Neural progenitor cell (in vitro differentiated cells): ENCODE results near the gene WDR7. TPM values are rescaled to one million over a fixed set of nuclear protein-coding genes. Genes with fewer than 3 reads are reported as not detected.

Source experiments
- DNase-seq: peaks from one replicate; pipeline ENCODE4 v3.0.0-alpha.2; 2016; ENCODE audit warnings: low spot score
- H2AFZ ChIP-seq: fragments of 200-600 bp; sonication (generic); replicated peaks from 2 replicates; pipeline ENCODE4 v1.6.1; 2016; ENCODE audit warnings: antibody characterized with exemption
- H3F3A ChIP-seq: fragments of 200-600 bp; sonication (generic); 2 replicates; pipeline ENCODE4 v1.6.1; 2016; ENCODE audit warnings: antibody characterized with exemption, low read depth
- H3K27ac ChIP-seq: fragments of 200-600 bp; sonication (generic); 2 replicates; pipeline ENCODE4 v1.5.1; 2016; ENCODE audit warnings: mild to moderate bottlenecking
- H3K27me3 ChIP-seq: fragments of 200-600 bp; sonication (generic); 2 replicates; pipeline ENCODE4 v1.6.1; 2016; ENCODE audit warnings: mild to moderate bottlenecking, moderate library complexity
- H3K36me3 ChIP-seq: fragments of 200-600 bp; sonication (generic); 2 replicates; pipeline ENCODE4 v1.5.1; 2016
- H3K4me1 ChIP-seq: fragments of 200-600 bp; sonication (generic); 2 replicates; pipeline ENCODE4 v1.6.1; 2016; ENCODE audit warnings: mixed run types
- H3K4me2 ChIP-seq: fragments of 200-600 bp; sonication (generic); 2 replicates; pipeline ENCODE4 v1.6.1; 2016
- H3K4me3 ChIP-seq: fragments of 200-600 bp; sonication (generic); 2 replicates; pipeline ENCODE4 v1.5.1; 2016
- H3K79me2 ChIP-seq: fragments of 200-600 bp; sonication (generic); 2 replicates; pipeline ENCODE4 v1.6.1; 2016; ENCODE audit warnings: low read depth
- H3K9ac ChIP-seq: fragments of 200-600 bp; sonication (generic); 2 replicates; pipeline ENCODE4 v1.6.1; 2016
- H3K9me3 ChIP-seq: fragments of 200-600 bp; sonication (generic); 2 replicates; pipeline ENCODE4 v1.5.1; 2016; ENCODE audit warnings: low read depth
- H4K20me1 ChIP-seq: fragments of 200-600 bp; sonication (generic); 2 replicates; pipeline ENCODE4 v1.6.1; 2016; ENCODE audit warnings: low read depth
- H3K27ac Mint-ChIP-seq: 3 replicates; pipeline ENCODE4 v1.8.0; 2021; ENCODE audit warnings: mixed read lengths
- H3K27me3 Mint-ChIP-seq: 2 replicates; pipeline ENCODE4 v1.8.0; 2022; ENCODE audit warnings: low read depth, mild to moderate bottlenecking, inconsistent platforms, moderate library complexity, mixed read lengths; ENCODE audit not compliant: insufficient read depth
- H3K36me3 Mint-ChIP-seq: 3 replicates; pipeline ENCODE4 v1.8.0; 2021; ENCODE audit warnings: mixed read lengths
- H3K4me1 Mint-ChIP-seq: 3 replicates; pipeline ENCODE4 v1.8.0; 2021; ENCODE audit warnings: mixed read lengths
- H3K4me3 Mint-ChIP-seq: 3 replicates; pipeline ENCODE4 v1.8.0; 2021; ENCODE audit warnings: mild to moderate bottlenecking, moderate library complexity, mixed read lengths
- H3K9me3 Mint-ChIP-seq: 3 replicates; pipeline ENCODE4 v1.8.0; 2020; ENCODE audit warnings: mixed read lengths
- EZH2 ChIP-seq: fragments of 200-600 bp; sonication (generic); IDR thresholded peaks from 2 replicates; pipeline ENCODE4 v1.6.1; 2017; ENCODE audit warnings: antibody characterized with exemption, mild to moderate bottlenecking, moderate library complexity
- EZH2phosphoT487 ChIP-seq: fragments of 200-600 bp; sonication (generic); IDR thresholded peaks from 2 replicates; pipeline ENCODE4 v1.6.1; 2017; ENCODE audit warnings: antibody characterized with exemption
- total RNA-seq: library from RNA; depleted of rRNA; stranded (reverse); fragments of >200 nt; gene quantifications from 2 replicates; pipeline ENCODE4 v1.2.3, GENCODE V29; 2015; ENCODE audit warnings: low replicate concordance
- TF ChIP-seq, protein P1 (sequence below): fragments of 200-600 bp; sonication (generic); IDR thresholded peaks from 2 replicates; pipeline ENCODE4 v1.5.1; 2017; ENCODE audit warnings: antibody characterized with exemption, mild to moderate bottlenecking

Gene WDR7
- total RNA-seq, 1 donor from 2014 or later: 12.3 TPM

DNA sequence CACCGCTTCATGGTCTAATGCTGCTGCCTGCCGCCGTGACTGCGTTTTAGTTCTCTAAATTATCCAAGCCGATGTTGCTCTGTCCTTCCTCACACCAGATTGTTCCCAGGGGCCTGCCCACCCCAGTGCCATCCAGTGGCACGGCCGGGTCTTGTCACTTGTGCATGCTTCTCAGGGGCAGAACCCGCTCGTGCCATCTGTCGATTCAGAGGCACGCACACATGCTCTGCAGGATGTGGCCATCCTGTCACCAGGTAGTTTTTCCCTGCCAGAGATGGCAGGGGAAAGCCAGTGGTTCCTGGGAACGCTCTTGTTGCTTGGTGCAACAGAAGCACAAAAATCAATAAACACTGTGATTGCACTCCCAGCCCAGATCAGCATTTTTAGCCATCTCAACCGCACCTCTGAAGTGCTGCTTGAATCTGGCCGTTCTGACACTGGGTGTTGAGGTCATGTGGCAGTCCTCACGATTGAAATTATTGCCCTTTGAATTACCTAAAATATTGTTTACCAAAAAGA lies 376.1 kb downstream of the WDR7 start:
- no peaks in the 10 kb centered on the region for H3K9me3 Mint-ChIP-seq
- H3K27me3 ChIP-seq: no peaks in the 10 kb centered on the region
- H3K79me2 ChIP-seq: no peaks in the 10 kb centered on the region
- no peaks in the 10 kb centered on the region for H3K4me1 ChIP-seq
- no peaks in the 10 kb centered on the region for H3K9me3 ChIP-seq
- H3K27ac ChIP-seq: no peak overlapping the region
- no peak overlapping the region for H3K27ac Mint-ChIP-seq
- H3F3A ChIP-seq: no peaks in the 10 kb centered on the region
- no peak for DNase-seq
- no peak overlapping the region for H2AFZ ChIP-seq
- H3K27me3 Mint-ChIP-seq: no peaks in the 10 kb centered on the region
- H4K20me1 ChIP-seq: no peaks in the 10 kb centered on the region
- H3K4me1 Mint-ChIP-seq: peaks cover 5% of the 10 kb centered on the region
- no peak overlapping the region for H3K4me2 ChIP-seq
- no peak overlapping the region for H3K4me3 ChIP-seq
- TF ChIP-seq EZH2 (no peak), EZH2phosphoT487 (no peak)
- TF ChIP-seq, protein P1, sequence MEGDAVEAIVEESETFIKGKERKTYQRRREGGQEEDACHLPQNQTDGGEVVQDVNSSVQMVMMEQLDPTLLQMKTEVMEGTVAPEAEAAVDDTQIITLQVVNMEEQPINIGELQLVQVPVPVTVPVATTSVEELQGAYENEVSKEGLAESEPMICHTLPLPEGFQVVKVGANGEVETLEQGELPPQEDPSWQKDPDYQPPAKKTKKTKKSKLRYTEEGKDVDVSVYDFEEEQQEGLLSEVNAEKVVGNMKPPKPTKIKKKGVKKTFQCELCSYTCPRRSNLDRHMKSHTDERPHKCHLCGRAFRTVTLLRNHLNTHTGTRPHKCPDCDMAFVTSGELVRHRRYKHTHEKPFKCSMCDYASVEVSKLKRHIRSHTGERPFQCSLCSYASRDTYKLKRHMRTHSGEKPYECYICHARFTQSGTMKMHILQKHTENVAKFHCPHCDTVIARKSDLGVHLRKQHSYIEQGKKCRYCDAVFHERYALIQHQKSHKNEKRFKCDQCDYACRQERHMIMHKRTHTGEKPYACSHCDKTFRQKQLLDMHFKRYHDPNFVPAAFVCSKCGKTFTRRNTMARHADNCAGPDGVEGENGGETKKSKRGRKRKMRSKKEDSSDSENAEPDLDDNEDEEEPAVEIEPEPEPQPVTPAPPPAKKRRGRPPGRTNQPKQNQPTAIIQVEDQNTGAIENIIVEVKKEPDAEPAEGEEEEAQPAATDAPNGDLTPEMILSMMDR: no peak
- H3K36me3 Mint-ChIP-seq: peaks cover 2% of the 10 kb centered on the region
- no peak overlapping the region for H3K4me3 Mint-ChIP-seq
- no peak overlapping the region for H3K9ac ChIP-seq
- no peaks in the 10 kb centered on the region for H3K36me3 ChIP-seq

DNA sequence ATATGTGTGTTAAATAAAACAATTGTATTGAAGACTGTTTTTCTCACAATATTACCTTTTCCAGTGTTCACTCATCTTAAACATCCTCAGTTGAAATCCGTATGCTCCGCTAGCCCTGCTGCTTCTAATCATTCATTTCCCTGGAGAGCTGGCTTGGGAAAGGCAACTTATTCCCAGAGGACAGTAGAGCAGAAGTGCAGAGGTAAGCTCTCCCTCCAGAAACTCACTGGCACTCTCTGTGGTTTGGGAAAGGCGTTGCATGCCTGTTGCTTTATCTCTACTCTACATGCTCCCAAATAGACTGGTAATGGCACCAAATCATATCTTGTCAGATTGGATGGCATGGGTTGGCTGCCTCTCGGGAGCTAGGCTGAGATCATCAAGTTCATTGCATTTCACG lies 378.6 kb downstream of the WDR7 start:
- Histone ChIP-seq H3K9ac (no peak overlapping the region), H2AFZ (no peak overlapping the region), H3F3A (no peaks in the 10 kb centered on the region), H3K36me3 (no peaks in the 10 kb centered on the region), H3K4me3 (no peak overlapping the region), H3K27me3 (no peaks in the 10 kb centered on the region), H4K20me1 (no peaks in the 10 kb centered on the region), H3K9me3 (no peaks in the 10 kb centered on the region), H3K4me1 (no peaks in the 10 kb centered on the region), H3K4me2 (no peak overlapping the region), H3K27ac (no peak overlapping the region), H3K79me2 (no peaks in the 10 kb centered on the region)
- TF ChIP-seq, protein P1: peak; percentile 44
- TF ChIP-seq EZH2: no peak
- H3K4me1 Mint-ChIP-seq: peaks cover 5% of the 10 kb centered on the region
- no peaks in the 10 kb centered on the region for H3K9me3 Mint-ChIP-seq
- H3K36me3 Mint-ChIP-seq: peaks cover 2% of the 10 kb centered on the region
- H3K27ac Mint-ChIP-seq: no peak overlapping the region
- DNase-seq: peak; percentile 42
- H3K4me3 Mint-ChIP-seq: no peak overlapping the region
- H3K27me3 Mint-ChIP-seq: no peaks in the 10 kb centered on the region

DNA sequence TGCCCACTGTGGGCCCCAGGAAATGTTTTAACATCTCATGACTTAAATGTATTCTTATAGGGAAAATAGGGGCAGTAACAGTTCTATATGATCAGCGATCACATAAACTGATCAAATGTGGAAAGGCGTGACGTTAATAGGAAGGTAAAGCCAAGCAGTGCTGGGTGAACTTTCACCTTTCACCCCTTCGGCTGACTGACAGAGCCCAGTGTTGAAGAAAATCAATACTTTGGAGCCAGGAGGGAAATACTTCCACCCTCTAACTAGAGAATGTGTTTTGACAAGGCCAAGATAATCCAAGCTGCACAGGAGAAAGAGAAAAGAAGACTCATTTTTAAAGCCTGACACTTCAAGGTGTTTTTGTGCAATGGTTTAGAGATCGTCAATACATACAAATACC lies 379.3 kb downstream of the WDR7 start:
- Histone ChIP-seq H3K4me2 (no peak overlapping the region), H3K4me3 (no peak overlapping the region), H3K9ac (no peak overlapping the region), H3K36me3 (no peaks in the 10 kb centered on the region), H3K79me2 (no peaks in the 10 kb centered on the region), H4K20me1 (no peaks in the 10 kb centered on the region), H3K4me1 (no peaks in the 10 kb centered on the region), H3K9me3 (no peaks in the 10 kb centered on the region), H3F3A (no peaks in the 10 kb centered on the region), H3K27me3 (no peaks in the 10 kb centered on the region), H3K27ac (no peak overlapping the region), H2AFZ (no peak overlapping the region)
- Mint-ChIP-seq H3K4me1 (peaks cover 5% of the 10 kb centered on the region), H3K27ac (no peak overlapping the region), H3K27me3 (peaks cover 3% of the 10 kb centered on the region), H3K9me3 (no peaks in the 10 kb centered on the region), H3K4me3 (no peak overlapping the region), H3K36me3 (peaks cover 5% of the 10 kb centered on the region)
- DNase-seq: no peak
- TF ChIP-seq EZH2phosphoT487 (no peak), EZH2 (no peak)
- TF ChIP-seq, protein P1: no peak
